HG03108 (cell line): Measurements from ENCODE around the gene SIRT3.

ENCODE experiments used
- ATAC-seq: cut with Tn5 transposase; IDR thresholded peaks from one replicate; pipeline ENCODE4 v1.9.1; 2021; ENCODE audit warnings: moderate library complexity; ENCODE audit not compliant: unreplicated experiment

The SIRT3 gene

GRCh38 chr11:271319-271715 lies 35.2 kb upstream of the SIRT3 start:
- no peak for ATAC-seq

GRCh38 chr11:270451-271318 lies 34.5 kb upstream of the SIRT3 start:
- ATAC-seq = no peak

GRCh38 chr11:269146-269890 lies 33.2 kb upstream of the SIRT3 start:
- ATAC-seq = peak; percentile 57

- ATAC-seq = peak; percentile 56
Observed at GRCh38 chr11:268716-269145, 32.6 kb upstream of the SIRT3 start.

- no peak for ATAC-seq
Observed at GRCh38 chr11:267491-267994, 31.4 kb upstream of the SIRT3 start.

GRCh38 chr11:266676-267439 lies 30.7 kb upstream of the SIRT3 start:
- no peak for ATAC-seq

- no peak for ATAC-seq
Observed at GRCh38 chr11:261624-262023, 25.5 kb upstream of the SIRT3 start.

GRCh38 chr11:259413-259812 lies 23.3 kb upstream of the SIRT3 start:
- ATAC-seq = no peak

GRCh38 chr11:257766-258493 lies 21.8 kb upstream of the SIRT3 start:
- no peak for ATAC-seq

GRCh38 chr11:256952-257737 lies 21.0 kb upstream of the SIRT3 start:
- ATAC-seq = no peak

GRCh38 chr11:255816-256215 lies 19.7 kb upstream of the SIRT3 start:
- no peak for ATAC-seq

- no peak for ATAC-seq
Observed at GRCh38 chr11:255176-255575, 19.0 kb upstream of the SIRT3 start.

GRCh38 chr11:253886-254270 lies 17.7 kb upstream of the SIRT3 start:
- no peak for ATAC-seq

GRCh38 chr11:253160-253885 lies 17.2 kb upstream of the SIRT3 start:
- ATAC-seq = no peak

- ATAC-seq = no peak
Observed at GRCh38 chr11:252666-253065, 16.5 kb upstream of the SIRT3 start.

GRCh38 chr11:251550-251949 lies 15.4 kb upstream of the SIRT3 start:
- ATAC-seq = no peak

GRCh38 chr11:250740-251299 lies 14.7 kb upstream of the SIRT3 start:
- peak; percentile 50 for ATAC-seq

GRCh38 chr11:250274-250673 lies 14.1 kb upstream of the SIRT3 start:
- ATAC-seq = no peak

GRCh38 chr11:249062-249461 lies 12.9 kb upstream of the SIRT3 start:
- ATAC-seq = no peak
